HG03469 (cell line): ENCODE results near the gene SBDS.

ENCODE experiments used
- ATAC-seq: cut with Tn5 transposase; IDR thresholded peaks from one replicate; pipeline ENCODE4 v1.9.1; 2021; ENCODE audit warnings: mild to moderate bottlenecking, moderate library complexity, moderate number of reproducible peaks; ENCODE audit not compliant: unreplicated experiment

Gene SBDS

GRCh38 chr7:66948480-66949109, 46.8 kb downstream of the SBDS start:
- no peak for ATAC-seq

GRCh38 chr7:66946545-66946944, 48.8 kb downstream of the SBDS start:
- ATAC-seq = no peak

GRCh38 chr7:66939325-66939724, 56.1 kb downstream of the SBDS start:
- ATAC-seq = no peak

- ATAC-seq = no peak
These were observed 57.4 kb downstream of the SBDS start for GRCh38 chr7:66937940-66938339.
